PC-9 (cell line): ENCODE results near the gene SH3BP4. TPM values are rescaled to one million over a fixed set of nuclear protein-coding genes. Genes with fewer than 3 reads are reported as not detected.

Experiments used
- BruUV-seq: library from RNA; stranded (reverse); fragments of 400-500 nt; replicated peaks from 2 replicates; lab custom pipeline; 2021; lab: Mats Ljungman, UMichigan
- CTCF ChIA-PET: fragments of 300-600 bp; sonication (Branson Sonifier 250); formaldehyde crosslinking; loops from one replicate; lab custom pipeline; 2022; ENCODE audit warnings: antibody characterized with exemption; lab: Charles Lee
- POLR2A ChIA-PET: fragments of 300-600 bp; sonication (Branson Sonifier 250); formaldehyde crosslinking; loops from one replicate; lab custom pipeline; 2022; ENCODE audit warnings: antibody characterized with exemption; ENCODE audit not compliant: unreplicated experiment; lab: Charles Lee
- DNase-seq, 2 experiments: peaks; one replicate each; pipeline versions ENCODE4 v3.0.0 to v3.0.0-alpha.2; 2015 to 2022; ENCODE audit warnings: mixed read lengths in 1 of 2
- H2AFZ ChIP-seq: fragments of 200-600 bp; sonication (generic); 2 replicates; pipeline ENCODE4 v1.8.1; 2017; ENCODE audit warnings: antibody characterized with exemption
- H3F3A ChIP-seq: fragments of 200-600 bp; sonication (generic); 2 replicates; pipeline ENCODE4 v1.8.1; 2017; ENCODE audit warnings: antibody characterized with exemption, mild to moderate bottlenecking, low read depth; ENCODE audit not compliant: insufficient read depth
- H3K27ac ChIP-seq: fragments of 200-600 bp; sonication (generic); 2 replicates; pipeline ENCODE4 v1.6.1; 2016; ENCODE audit warnings: mixed run types
- H3K27me3 ChIP-seq: fragments of 200-600 bp; sonication (generic); 2 replicates; pipeline ENCODE4 v1.6.1; 2016; ENCODE audit warnings: low read depth, mixed run types; ENCODE audit not compliant: insufficient read depth
- H3K36me3 ChIP-seq: fragments of 200-600 bp; sonication (generic); 2 replicates; pipeline ENCODE4 v1.6.1; 2016; ENCODE audit warnings: low read depth, mixed run types
- H3K4me1 ChIP-seq: fragments of 200-600 bp; sonication (generic); replicated peaks from 2 replicates; pipeline ENCODE4 v1.6.1; 2016; ENCODE audit warnings: mixed run types; ENCODE audit not compliant: insufficient read depth
- H3K4me2 ChIP-seq: fragments of 200-600 bp; sonication (generic); 2 replicates; pipeline ENCODE4 v1.6.1; 2017; ENCODE audit warnings: mixed run types
- H3K4me3 ChIP-seq: fragments of 200-600 bp; sonication (generic); 2 replicates; pipeline ENCODE4 v1.6.1; 2016; ENCODE audit warnings: mixed run types
- H3K79me2 ChIP-seq: fragments of 200-600 bp; sonication (generic); 2 replicates; pipeline ENCODE4 v1.6.1; 2017; ENCODE audit warnings: low read depth, mixed run types
- H3K9me2 ChIP-seq: fragments of 200-600 bp; sonication (generic); 2 replicates; pipeline ENCODE4 v1.8.1; 2017; ENCODE audit warnings: mild to moderate bottlenecking; ENCODE audit not compliant: insufficient read depth
- H3K9me3 ChIP-seq: fragments of 200-600 bp; sonication (generic); 2 replicates; pipeline ENCODE4 v1.8.1; 2016; ENCODE audit warnings: low read depth; ENCODE audit not compliant: insufficient read depth
- H4K20me1 ChIP-seq: fragments of 200-600 bp; sonication (generic); 2 replicates; pipeline ENCODE4 v1.8.1; 2017; ENCODE audit not compliant: insufficient read depth
- CTCF ChIP-seq: fragments of 200-600 bp; sonication (generic); conservative IDR thresholded peaks from 2 replicates; pipeline ENCODE4 v1.6.1; 2017; ENCODE audit warnings: mixed run types, antibody characterized with exemption, mild to moderate bottlenecking, moderate library complexity
- EZH2 ChIP-seq: fragments of 200-600 bp; sonication (generic); IDR thresholded peaks from 2 replicates; pipeline ENCODE4 v1.8.0; 2017; ENCODE audit warnings: antibody characterized with exemption, low read depth
- intact Hi-C: fragments of 100-400 bp; cut with micrococcal nuclease; formaldehyde crosslinking; loops from one replicate; pipeline ENCODE4 v1.10.0; 2022; ENCODE audit not compliant: unreplicated experiment
- total RNA-seq: library from RNA; stranded (reverse); gene quantifications from 2 replicates; pipeline ENCODE4 v1.2.3, GENCODE V29; 2021

The SH3BP4 gene
- total RNA-seq, 1 experiment from 2014 or later, result 131 TPM

GRCh38 chr2:235037604-235038166, 85.9 kb downstream of the SH3BP4 start:
- no peak overlapping the region for H3K4me3 ChIP-seq
- H3K79me2 ChIP-seq, result peaks cover 73% of the 10 kb centered on the region
- ChIA-PET CTCF (no interaction called here), POLR2A (no interaction called here)
- no peaks in the 10 kb centered on the region for H3K27me3 ChIP-seq
- H3F3A ChIP-seq, result peaks cover 40% of the 10 kb centered on the region
- H3K4me2 ChIP-seq, result no peak overlapping the region
- intact Hi-C loops, result no loop called here
- no peaks in the 10 kb centered on the region for H3K9me3 ChIP-seq
- H3K36me3 ChIP-seq, result peaks cover 55% of the 10 kb centered on the region
- DNase-seq, result no peak
- H3K4me1 ChIP-seq, result peaks cover under 1% of the 10 kb centered on the region; the same call in 1 of the 2 replicates
- BruUV-seq, result no TSS peak
- H2AFZ ChIP-seq, result no peak overlapping the region
- H4K20me1 ChIP-seq, result peaks cover 15% of the 10 kb centered on the region; the same call in 1 of the 2 replicates
- no peaks in the 10 kb centered on the region for H3K9me2 ChIP-seq
- H3K27ac ChIP-seq, result 0 out of 2 replicates have a peak overlapping the region, but pooled peaks have one; percentile 11
- no peak for TF ChIP-seq EZH2
- TF ChIP-seq CTCF, result no peak

GRCh38 chr2:235041221-235041917, 89.6 kb downstream of the SH3BP4 start:
- POLR2A ChIA-PET, result interaction anchor here (0.6 kb wide), 1 partner anchor 84 kb away, joined by 4 read pairs; no protein-coding TSS in a partner anchor
- Histone ChIP-seq H4K20me1 (peaks cover 5% of the 10 kb centered on the region; the same call in 1 of the 2 replicates), H3K79me2 (peaks cover 67% of the 10 kb centered on the region), H3K9me3 (no peaks in the 10 kb centered on the region), H3K4me1 (peaks cover 33% of the 10 kb centered on the region), H3K27ac (no peak overlapping the region), H2AFZ (no peak overlapping the region), H3K27me3 (no peaks in the 10 kb centered on the region), H3K9me2 (no peaks in the 10 kb centered on the region), H3K36me3 (peaks cover 48% of the 10 kb centered on the region), H3F3A (peaks cover 57% of the 10 kb centered on the region), H3K4me3 (no peak overlapping the region), H3K4me2 (no peak overlapping the region)
- DNase-seq, result no peak
- CTCF ChIA-PET, result interaction anchor here (0.7 kb wide), 1 partner anchor 470 kb away, joined by 6 read pairs; no protein-coding TSS in a partner anchor
- TF ChIP-seq CTCF, result no peak
- no peak for TF ChIP-seq EZH2
- intact Hi-C loops, result no loop called here
- BruUV-seq, result no TSS peak

DNA sequence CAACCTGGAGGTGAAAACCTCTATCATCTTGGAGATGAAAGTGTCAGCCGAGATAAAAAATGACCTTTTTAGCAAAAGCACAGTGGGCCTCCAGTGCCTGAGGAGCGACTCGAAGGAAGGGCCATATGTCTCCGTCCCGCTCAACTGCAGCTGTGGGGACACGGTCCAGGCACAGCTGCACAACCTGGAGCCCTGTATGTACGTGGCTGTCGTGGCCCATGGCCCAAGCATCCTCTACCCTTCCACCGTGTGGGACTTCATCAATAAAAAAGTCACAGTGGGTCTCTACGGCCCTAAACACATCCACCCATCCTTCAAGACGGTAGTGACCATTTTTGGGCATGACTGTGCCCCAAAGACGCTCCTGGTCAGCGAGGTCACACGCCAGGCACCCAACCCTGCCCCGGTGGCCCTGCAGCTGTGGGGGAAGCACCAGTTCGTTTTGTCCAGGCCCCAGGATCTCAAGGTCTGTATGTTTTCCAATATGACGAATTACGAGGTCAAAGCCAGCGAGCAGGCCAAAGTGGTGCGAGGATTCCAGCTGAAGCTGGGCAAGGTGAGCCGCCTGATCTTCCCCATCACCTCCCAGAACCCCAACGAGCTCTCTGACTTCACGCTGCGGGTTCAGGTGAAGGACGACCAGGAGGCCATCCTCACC, 90.2 kb downstream of the SH3BP4 start:
- BruUV-seq, result no TSS peak
- H3K4me3 ChIP-seq, result no peak overlapping the region

More for the DNA sequence above, 90.2 kb downstream of the SH3BP4 start:
- H3K27ac ChIP-seq, result no peak overlapping the region
- H3K4me1 ChIP-seq, result peaks cover 39% of the 10 kb centered on the region
- H3K9me2 ChIP-seq, result no peaks in the 10 kb centered on the region
- POLR2A ChIA-PET, result no interaction called here
- DNase-seq, result no peak
- no peak overlapping the region for H3K4me2 ChIP-seq
- H3K9me3 ChIP-seq, result no peaks in the 10 kb centered on the region
- peaks cover 56% of the 10 kb centered on the region for H3F3A ChIP-seq
- TF ChIP-seq EZH2 (no peak), CTCF (no peak)
- peaks cover 55% of the 10 kb centered on the region for H3K36me3 ChIP-seq
- no peak overlapping the region for H2AFZ ChIP-seq
- CTCF ChIA-PET, result interaction anchor here (0.7 kb wide), 1 partner anchor 471 kb away, joined by 6 read pairs; no protein-coding TSS in a partner anchor
- peaks cover 74% of the 10 kb centered on the region for H3K79me2 ChIP-seq
- peaks cover 10% of the 10 kb centered on the region; the same call in 1 of the 2 replicates for H4K20me1 ChIP-seq
- intact Hi-C loops, result no loop called here
- H3K27me3 ChIP-seq, result no peaks in the 10 kb centered on the region
